OCI-LY3 (cell line): ENCODE results near the gene VPS13C.

ENCODE experiments used
- H2AFZ ChIP-seq: fragments of 200-600, 300-600 bp; shearing (Covaris generic); 2 replicates; pipeline ENCODE4 v1.6.0; 2014; ENCODE audit warnings: antibody characterized with exemption, low read depth, low read length
- H3K27ac ChIP-seq: fragments of 200-600, 300-600 bp; sonication (generic); 2 replicates; pipeline ENCODE4 v1.5.1; 2014; ENCODE audit warnings: mild to moderate bottlenecking, low read length, moderate library complexity, mixed read lengths
- H3K27me3 ChIP-seq: fragments of 200-600, 300-600 bp; sonication (generic); 2 replicates; pipeline ENCODE4 v1.6.1; 2014; ENCODE audit warnings: low read depth, low read length, mixed read lengths
- H3K36me3 ChIP-seq: fragments of 200-600, 300-600 bp; sonication (generic); replicated peaks from 2 replicates; pipeline ENCODE3; 2014; ENCODE audit warnings: low read depth, low read length, mixed read lengths
- H3K4me1 ChIP-seq: fragments of 300-600, 200-600 bp; sonication (generic); 2 replicates; pipeline ENCODE4 v1.6.1; 2014; ENCODE audit warnings: low read length, mixed read lengths
- H3K4me2 ChIP-seq: fragments of 200-600, 300-600 bp; sonication (generic); 2 replicates; pipeline ENCODE4 v1.6.1; 2014; ENCODE audit warnings: low read length, mixed read lengths
- H3K4me3 ChIP-seq: fragments of 300-600, 200-600 bp; sonication (generic); 2 replicates; pipeline ENCODE4 v1.5.1; 2014; ENCODE audit warnings: antibody characterized with exemption, mild to moderate bottlenecking, low read length, moderate library complexity
- H3K79me2 ChIP-seq: fragments of 300-600, 200-600 bp; shearing (Covaris generic); 2 replicates; pipeline ENCODE4 v1.6.1; 2014; ENCODE audit warnings: mild to moderate bottlenecking, low read length, mixed read lengths
- H3K9ac ChIP-seq: fragments of 300-600, 200-600 bp; shearing (Covaris generic); 2 replicates; pipeline ENCODE4 v1.6.0; 2014; ENCODE audit warnings: mild to moderate bottlenecking, low read length, moderate library complexity
- H3K9me3 ChIP-seq: fragments of 200-600, 300-600 bp; shearing (Covaris generic); 2 replicates; pipeline ENCODE4 v1.6.1; 2014; ENCODE audit warnings: low read length, mixed read lengths; ENCODE audit not compliant: insufficient read depth
- H4K20me1 ChIP-seq: fragments of 200-600, 300-600 bp; sonication (generic); 2 replicates; pipeline ENCODE4 v1.6.1; 2016; ENCODE audit warnings: low read length, mixed read lengths; ENCODE audit not compliant: insufficient read depth
- CTCF ChIP-seq: fragments of 200-600, 300-600 bp; sonication (generic); IDR thresholded peaks from 2 replicates; pipeline ENCODE4 v1.5.1; 2014; ENCODE audit warnings: antibody characterized with exemption, low read length, low read depth
- EZH2phosphoT487 ChIP-seq: fragments of 200-600 bp; shearing (Covaris generic); IDR thresholded peaks from 2 replicates; pipeline ENCODE4 v1.6.1; 2018; ENCODE audit warnings: antibody characterized with exemption, mixed run types, low read depth

VPS13C gene

GRCh38 chr15:62087671-62088352 lies 27.6 kb upstream of the VPS13C start:
- Histone ChIP-seq H2AFZ (0 out of 2 replicates have a peak overlapping the region, but pooled peaks have one; percentile 26), H3K9me3 (no peaks in the 10 kb centered on the region), H3K9ac (no peak overlapping the region), H3K27ac (no peak overlapping the region), H4K20me1 (no peaks in the 10 kb centered on the region), H3K4me2 (no peak overlapping the region), H3K27me3 (no peaks in the 10 kb centered on the region), H3K36me3 (no peaks in the 10 kb centered on the region), H3K4me1 (peaks cover 22% of the 10 kb centered on the region), H3K4me3 (no peak overlapping the region), H3K79me2 (no peaks in the 10 kb centered on the region)
- TF ChIP-seq CTCF (no peak), EZH2phosphoT487 (no peak)

- Histone ChIP-seq H3K27me3 (no peaks in the 10 kb centered on the region), H3K4me3 (no peak overlapping the region), H3K79me2 (no peaks in the 10 kb centered on the region), H3K4me1 (peaks cover 29% of the 10 kb centered on the region), H3K36me3 (no peaks in the 10 kb centered on the region), H2AFZ (peak overlapping the region; percentile 36), H3K4me2 (no peak overlapping the region), H3K9ac (no peak overlapping the region), H3K9me3 (no peaks in the 10 kb centered on the region), H3K27ac (no peak overlapping the region), H4K20me1 (no peaks in the 10 kb centered on the region)
- no peak for TF ChIP-seq CTCF
- TF ChIP-seq EZH2phosphoT487, result no peak
Observed at GRCh38 chr15:62085740-62086139, 25.5 kb upstream of the VPS13C start.

- Histone ChIP-seq H2AFZ (no peak overlapping the region), H3K4me1 (peaks cover 43% of the 10 kb centered on the region), H3K36me3 (no peaks in the 10 kb centered on the region), H3K79me2 (no peaks in the 10 kb centered on the region), H4K20me1 (no peaks in the 10 kb centered on the region), H3K4me3 (peak overlapping the region; percentile 14; the same call in 1 of the 2 replicates), H3K9me3 (no peaks in the 10 kb centered on the region), H3K27me3 (no peaks in the 10 kb centered on the region), H3K9ac (no peak overlapping the region), H3K4me2 (peak overlapping the region; percentile 56), H3K27ac (peak overlapping the region; percentile 63)
- TF ChIP-seq CTCF (0 out of 2 replicates have a peak, but pooled peaks have one; percentile 8), EZH2phosphoT487 (no peak)
Observed at GRCh38 chr15:62083194-62084154, 23.2 kb upstream of the VPS13C start.

- Histone ChIP-seq H2AFZ (no peak overlapping the region), H4K20me1 (no peaks in the 10 kb centered on the region), H3K27ac (no peak overlapping the region), H3K9ac (no peak overlapping the region), H3K4me2 (peak overlapping the region; percentile 17; the same call in 1 of the 2 replicates), H3K36me3 (no peaks in the 10 kb centered on the region), H3K79me2 (no peaks in the 10 kb centered on the region), H3K9me3 (no peaks in the 10 kb centered on the region), H3K4me3 (no peak overlapping the region), H3K4me1 (peaks cover 34% of the 10 kb centered on the region), H3K27me3 (no peaks in the 10 kb centered on the region)
- TF ChIP-seq CTCF (no peak), EZH2phosphoT487 (no peak)
Observed at GRCh38 chr15:62079594-62079993, 19.3 kb upstream of the VPS13C start.
